Measurements from ENCODE around the gene PSMA6. TPM values are rescaled to one million over a fixed set of nuclear protein-coding genes. Genes with fewer than 3 reads are reported as not detected.
A peak's percentile ranks its signal among the peaks of the same experiment; 100 is the strongest.
"Not testable (repeated sequence)": the region's sequence is repeated elsewhere in the genome, so short reads cannot be mapped to it uniquely, and the experiment has no call there.

PSMA6 gene
- polyA plus RNA-seq, 1 experiment, result 300 TPM

- H3K27me3 ChIP-seq (ENCODE audit: control insufficient read depth, insufficient read depth, low read length), result no peaks in the 10 kb centered on the region
- no peak overlapping the region for H3K4me3 ChIP-seq (ENCODE audit: low read depth, low read length)
- no peak overlapping the region for H3K27ac ChIP-seq (ENCODE audit: low read depth, low read length)
- DNase-seq (ENCODE audit: low read depth, low spot score), result no peak
- POLR2A ChIA-PET, result interaction anchor here (2.4 kb wide), 1 partner anchor 69 kb away, joined by 12 read pairs; the partner anchor contains the start of gene NFKBIA
- CTCF ChIA-PET, result no interaction called here
- TF ChIP-seq CTCF (IDR thresholded peaks at IDR 0.05; ENCODE audit: low read depth, low read length), result no peak
- H3K9me3 ChIP-seq (ENCODE audit: control insufficient read depth, insufficient read depth, low read length), result no peaks in the 10 kb centered on the region
These were observed 43.4 kb downstream of the PSMA6 start for GRCh38 chr14:35335388-35336092.

- H3K9me3 ChIP-seq (ENCODE audit: control insufficient read depth, insufficient read depth, low read length); H3K4me3 ChIP-seq (ENCODE audit: low read depth, low read length); CTCF ChIA-PET; DNase-seq (ENCODE audit: low read depth, low spot score); H3K27me3 ChIP-seq (ENCODE audit: control insufficient read depth, insufficient read depth, low read length): not testable (repeated sequence)
- peak overlapping the region; percentile 77 for H3K27ac ChIP-seq (ENCODE audit: low read depth, low read length)
- POLR2A ChIA-PET, result interaction anchor here (0.6 to 2.4 kb wide), 2 partner anchors 68 to 730 kb away, joined by 6 to 12 read pairs; partner anchors contain the start of gene NFKBIA
These were observed 44.0 kb downstream of the PSMA6 start for GRCh38 chr14:35336171-35336493.

GRCh38 chr14:35336494-35337268 lies 44.5 kb downstream of the PSMA6 start:
- DNase-seq (ENCODE audit: low read depth, low spot score), result peak; percentile 59
- ChIA-PET CTCF (interaction anchor here (0.7 to 0.9 kb wide), 2 partner anchors 27 to 37 kb away, joined by 3 read pairs; no protein-coding TSS in a partner anchor), POLR2A (interaction anchor here (0.6 to 2.4 kb wide), 2 partner anchors 68 to 730 kb away, joined by 6 to 12 read pairs; partner anchors contain the start of gene NFKBIA)
- Histone ChIP-seq H3K4me3 (ENCODE audit: low read depth, low read length) (no peak overlapping the region), H3K9me3 (ENCODE audit: control insufficient read depth, insufficient read depth, low read length) (no peaks in the 10 kb centered on the region), H3K27me3 (ENCODE audit: control insufficient read depth, insufficient read depth, low read length) (no peaks in the 10 kb centered on the region), H3K27ac (ENCODE audit: low read depth, low read length) (peak overlapping the region; percentile 77)
- no peak for TF ChIP-seq CTCF (IDR thresholded peaks at IDR 0.05; ENCODE audit: low read depth, low read length)

GRCh38 chr14:35337269-35338255 lies 45.4 kb downstream of the PSMA6 start:
- no peaks in the 10 kb centered on the region for H3K9me3 ChIP-seq (ENCODE audit: control insufficient read depth, insufficient read depth, low read length)
- H3K27me3 ChIP-seq (ENCODE audit: control insufficient read depth, insufficient read depth, low read length), result no peaks in the 10 kb centered on the region
- H3K4me3 ChIP-seq (ENCODE audit: low read depth, low read length), result no peak overlapping the region
- ChIA-PET POLR2A (interaction anchor here (2.4 kb wide), 1 partner anchor 67 kb away, joined by 12 read pairs; the partner anchor contains the start of gene NFKBIA), CTCF (interaction anchor here (0.7 to 0.9 kb wide), 2 partner anchors 28 to 37 kb away, joined by 3 read pairs; no protein-coding TSS in a partner anchor)
- H3K27ac ChIP-seq (ENCODE audit: low read depth, low read length), result peak overlapping the region; percentile 77
- no peak for DNase-seq (ENCODE audit: low read depth, low spot score)
- no peak for TF ChIP-seq CTCF (IDR thresholded peaks at IDR 0.05; ENCODE audit: low read depth, low read length)

Data from AG04450 (cell line).